Measurements from ENCODE around the gene RANGRF. TPM values are rescaled to one million over a fixed set of nuclear protein-coding genes. Genes with fewer than 3 reads are reported as not detected.

Gene RANGRF
- 11.8 and 17.4 TPM in 2 replicates for total RNA-seq

GRCh38 chr17:8288336-8289102 lies at the start of gene RANGRF:
TSS of gene RANGRF (plus strand) at chr17:8288670. CDS start at chr17:8288789, 119 bp downstream.

GRCh38 chr17:8248751-8249607 lies 39.5 kb upstream of the RANGRF start, which contains the start of gene PFAS:
TSS of gene PFAS (plus strand) at chr17:8249289. CDS start at chr17:8253938, 4,649 bp downstream.

GRCh38 chr17:8339540-8339939 lies 51.1 kb downstream of the RANGRF start, which contains the start of gene ODF4:
TSS of gene ODF4 (plus strand) at chr17:8339840. CDS start at chr17:8340052, 212 bp downstream.

Other genes with a start within 250 kb of the RANGRF start
- gene ALOX15B, start 249.6 kb upstream of the RANGRF start, total RNA-seq: 0.50 and 0.83 TPM in 2 replicates
- not detected in 2 replicates for gene ALOX12B, start 201.0 kb upstream of the RANGRF start, total RNA-seq
- not detected in 2 replicates for gene ALOXE3, start 170.2 kb upstream of the RANGRF start, total RNA-seq
- gene HES7, start 164.6 kb upstream of the RANGRF start, total RNA-seq: not detected in 2 replicates
- gene PER1, start 136.3 kb upstream of the RANGRF start, total RNA-seq: 36.7 and 48.5 TPM in 2 replicates
- gene VAMP2, start 125.7 kb upstream of the RANGRF start, total RNA-seq: 5.6 and 7.8 TPM in 2 replicates
- 12.4 and 22.3 TPM in 2 replicates for gene TMEM107, start 112.3 kb upstream of the RANGRF start, total RNA-seq
- gene BORCS6, start 98.5 kb upstream of the RANGRF start, total RNA-seq: 5.5 and 7.9 TPM in 2 replicates
- gene AURKB, start 78.1 kb upstream of the RANGRF start, total RNA-seq: 1.5 and 1.6 TPM in 2 replicates
- 3.6 and 8.3 TPM in 2 replicates for gene CTC1, start 40.6 kb upstream of the RANGRF start, total RNA-seq
- gene PFAS, start 39.4 kb upstream of the RANGRF start, total RNA-seq: 12.5 and 13.7 TPM in 2 replicates
- gene SLC25A35, start 6.7 kb downstream of the RANGRF start, total RNA-seq: 0.73 and 3.0 TPM in 2 replicates
- 0.68 and 1.2 TPM in 2 replicates for gene ARHGEF15, start 21.6 kb downstream of the RANGRF start, total RNA-seq
- not detected in 2 replicates for gene ODF4, start 51.2 kb downstream of the RANGRF start, total RNA-seq
- 4,586 and 4,963 TPM in 2 replicates for gene RPL26, start 94.5 kb downstream of the RANGRF start, total RNA-seq
- not detected in 2 replicates for gene RNF222, start 109.2 kb downstream of the RANGRF start, total RNA-seq
- gene NDEL1, start 147.2 kb downstream of the RANGRF start, total RNA-seq: 34.6 and 36.6 TPM in 2 replicates

Data from cardiac ventricle fibroblast (primary cell).